Astrocyte (in vitro differentiated cells and primary cell): ENCODE measurements around the gene DSP. TPM values are rescaled to one million over a fixed set of nuclear protein-coding genes. Genes with fewer than 3 reads are reported as not detected.

Source experiments
- total RNA-seq: library from RNA; stranded (reverse); gene quantifications from 2 replicates; pipeline ENCODE4 v1.2.1, GENCODE V29; 2021

DSP gene
- total RNA-seq, 1 donor from 2014 or later = 468 TPM

Other genes with a start within 250 kb of the DSP start
- gene SSR1, start 228.5 kb upstream of the DSP start, total RNA-seq = 289 and 310 TPM in 2 replicates
- 0.10 and 0.30 TPM in 2 replicates for gene CAGE1, start 151.9 kb upstream of the DSP start, total RNA-seq
- 16.7 and 18.3 TPM in 2 replicates for gene RIOK1, start 151.9 kb upstream of the DSP start, total RNA-seq
- gene SNRNP48, start 48.5 kb downstream of the DSP start, total RNA-seq = 10.2 and 13.1 TPM in 2 replicates
- gene BMP6, start 184.4 kb downstream of the DSP start, total RNA-seq = 2.2 and 2.8 TPM in 2 replicates